Stomach (tissue), 9 donors: Measurements from ENCODE around the gene B4GALNT4. TPM values are rescaled to one million over a fixed set of nuclear protein-coding genes. Genes with fewer than 3 reads are reported as not detected.
"Not testable (repeated sequence)": the region's sequence is repeated elsewhere in the genome, so short reads cannot be mapped to it uniquely, and the experiment has no call there.

Experiments used
- DNase-seq, 2 donors: peaks; one replicate each; pipeline versions ENCODE4 v3.0.0 to v3.0.0-alpha.2; 2013 to 2019
- H3K27ac ChIP-seq, 5 donors: fragments of 200-600 bp in 4 of 5; sonication (generic) in 4 of 5; one replicate each; pipeline ENCODE4 v1.5.1; 2013 to 2019; ENCODE audit warnings: mild to moderate bottlenecking in 1 of 5, moderate library complexity in 1 of 5
- H3K27me3 ChIP-seq, 3 donors: fragments of 200-600 bp; sonication (generic); one replicate each; pipeline ENCODE4 v1.5.1; 2017 to 2019; ENCODE audit warnings: mixed run types in 1 of 3
- H3K36me3 ChIP-seq, 4 donors: fragments of 200-600 bp; sonication (generic); 1 replicate in 3 of 4; 2 replicates in 1 of 4; pipeline ENCODE4 v1.5.1; 2016 to 2019
- H3K4me1 ChIP-seq, 4 donors: fragments of 200-600 bp; sonication (generic); one replicate each; pipeline ENCODE4 v1.5.1; 2016 to 2019
- H3K4me3 ChIP-seq, 4 donors: fragments of 200-600 bp; sonication (generic) in 3 of 4; one replicate each; pipeline ENCODE4 v1.5.1; 2016 to 2019; ENCODE audit warnings: mild to moderate bottlenecking in 1 of 4
- H3K9me3 ChIP-seq, 4 donors: fragments of 200-600 bp; sonication (generic); one replicate each; pipeline ENCODE4 v1.5.1; 2016 to 2019
- EP300 ChIP-seq: sonication (generic); formaldehyde crosslinking; IDR thresholded peaks from one replicate; pipeline ENCODE4 v1.6.1; 2017; ENCODE audit warnings: antibody characterized with exemption
- POLR2A ChIP-seq, 4 donors: fragments of 450-650 bp; IDR thresholded peaks; one replicate each; pipeline ENCODE4 v1.6.1; 2016; ENCODE audit warnings: antibody characterized with exemption in 4 of 4, control low read depth in 2 of 4, mild to moderate bottlenecking in 1 of 4, moderate library complexity in 1 of 4
- POLR2AphosphoS5 ChIP-seq, 3 donors: sonication (generic); formaldehyde crosslinking; IDR thresholded peaks; one replicate each; pipeline ENCODE4 v1.6.1; 2016; ENCODE audit warnings: antibody characterized with exemption in 3 of 3
- WGBS, 5 donors: extraction: QIAGEN DNeasy Blood & Tissue Kit in 3 of 5; methylation state at CpG; one replicate each; pipeline versions ENCODE4 v1.1.5 to v1.1.7; 2013 to 2018; 5-methylcytosine and 5-hydroxymethylcytosine counted together
- intact Hi-C: fragments of 100-400 bp; cut with DNase I; formaldehyde crosslinking; loops from one replicate; pipeline ENCODE4 v1.15.1; 2023; ENCODE audit warnings: low total_unique reads
- polyA plus RNA-seq, 3 donors: library from polyadenylated mRNA; stranded (reverse); fragments of 200-250 nt; gene quantifications; one replicate each; pipeline ENCODE4 v1.2.3, GENCODE V29; 2013
- total RNA-seq, 5 donors: library from RNA; depleted of rRNA; stranded (reverse); fragments of >200 nt; gene quantifications; one replicate each; pipeline versions ENCODE4 v1.1.0 to v1.2.3, GENCODE V29; 2014 to 2016
- TF ChIP-seq, protein P1 (sequence below), 7 experiments: fragments of 450-650 bp in 4 of 7; fragments of 200-600 bp in 3 of 7; sonication (generic) in 3 of 7; IDR thresholded peaks; one replicate each; pipeline ENCODE4 v1.5.1; 2016 to 2019; ENCODE audit warnings: antibody characterized with exemption in 7 of 7, control low read depth in 2 of 7, mild to moderate bottlenecking in 1 of 7
- donor health status: healthy with polysubstance abuse.
- donor health status: Bipolar disorder and iron deficiency.
- donor health status: healthy.

Gene B4GALNT4
- total and polyA plus RNA-seq, 8 donors: 0.45 to 8.8 (median 4.3) TPM; not detected in 2

GRCh38 chr11:359181-359714 lies 10.1 kb upstream of the B4GALNT4 start:
- intact Hi-C loops: no loop called here
- peaks cover 0 to 16% (median 1%) of the 10 kb centered on the region in 3 donors for H3K27me3 ChIP-seq
- no peak for TF ChIP-seq EP300
- TF ChIP-seq POLR2A (IDR thresholded peaks at IDR 0.05): no peak
- TF ChIP-seq, protein P1, sequence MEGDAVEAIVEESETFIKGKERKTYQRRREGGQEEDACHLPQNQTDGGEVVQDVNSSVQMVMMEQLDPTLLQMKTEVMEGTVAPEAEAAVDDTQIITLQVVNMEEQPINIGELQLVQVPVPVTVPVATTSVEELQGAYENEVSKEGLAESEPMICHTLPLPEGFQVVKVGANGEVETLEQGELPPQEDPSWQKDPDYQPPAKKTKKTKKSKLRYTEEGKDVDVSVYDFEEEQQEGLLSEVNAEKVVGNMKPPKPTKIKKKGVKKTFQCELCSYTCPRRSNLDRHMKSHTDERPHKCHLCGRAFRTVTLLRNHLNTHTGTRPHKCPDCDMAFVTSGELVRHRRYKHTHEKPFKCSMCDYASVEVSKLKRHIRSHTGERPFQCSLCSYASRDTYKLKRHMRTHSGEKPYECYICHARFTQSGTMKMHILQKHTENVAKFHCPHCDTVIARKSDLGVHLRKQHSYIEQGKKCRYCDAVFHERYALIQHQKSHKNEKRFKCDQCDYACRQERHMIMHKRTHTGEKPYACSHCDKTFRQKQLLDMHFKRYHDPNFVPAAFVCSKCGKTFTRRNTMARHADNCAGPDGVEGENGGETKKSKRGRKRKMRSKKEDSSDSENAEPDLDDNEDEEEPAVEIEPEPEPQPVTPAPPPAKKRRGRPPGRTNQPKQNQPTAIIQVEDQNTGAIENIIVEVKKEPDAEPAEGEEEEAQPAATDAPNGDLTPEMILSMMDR (IDR thresholded peaks at IDR 0.05): no peak
- TF ChIP-seq POLR2AphosphoS5 (IDR thresholded peaks at IDR 0.05): no peak
- peak in 1 of 2 donors; percentile 6 for DNase-seq
- H3K4me3 ChIP-seq: no peak overlapping the region
- H3K9me3 ChIP-seq: peaks cover 0 to 10% (median 8%) of the 10 kb centered on the region in 4 donors
- no peak overlapping the region for H3K27ac ChIP-seq
- no peaks in the 10 kb centered on the region for H3K36me3 ChIP-seq
- WGBS, 5 donors: 64 to 78% (median 74%) methylated on average over 5 of the region's 5 CpGs
- peaks cover 10 to 24% (median 11%) of the 10 kb centered on the region in 4 donors for H3K4me1 ChIP-seq

DNA sequence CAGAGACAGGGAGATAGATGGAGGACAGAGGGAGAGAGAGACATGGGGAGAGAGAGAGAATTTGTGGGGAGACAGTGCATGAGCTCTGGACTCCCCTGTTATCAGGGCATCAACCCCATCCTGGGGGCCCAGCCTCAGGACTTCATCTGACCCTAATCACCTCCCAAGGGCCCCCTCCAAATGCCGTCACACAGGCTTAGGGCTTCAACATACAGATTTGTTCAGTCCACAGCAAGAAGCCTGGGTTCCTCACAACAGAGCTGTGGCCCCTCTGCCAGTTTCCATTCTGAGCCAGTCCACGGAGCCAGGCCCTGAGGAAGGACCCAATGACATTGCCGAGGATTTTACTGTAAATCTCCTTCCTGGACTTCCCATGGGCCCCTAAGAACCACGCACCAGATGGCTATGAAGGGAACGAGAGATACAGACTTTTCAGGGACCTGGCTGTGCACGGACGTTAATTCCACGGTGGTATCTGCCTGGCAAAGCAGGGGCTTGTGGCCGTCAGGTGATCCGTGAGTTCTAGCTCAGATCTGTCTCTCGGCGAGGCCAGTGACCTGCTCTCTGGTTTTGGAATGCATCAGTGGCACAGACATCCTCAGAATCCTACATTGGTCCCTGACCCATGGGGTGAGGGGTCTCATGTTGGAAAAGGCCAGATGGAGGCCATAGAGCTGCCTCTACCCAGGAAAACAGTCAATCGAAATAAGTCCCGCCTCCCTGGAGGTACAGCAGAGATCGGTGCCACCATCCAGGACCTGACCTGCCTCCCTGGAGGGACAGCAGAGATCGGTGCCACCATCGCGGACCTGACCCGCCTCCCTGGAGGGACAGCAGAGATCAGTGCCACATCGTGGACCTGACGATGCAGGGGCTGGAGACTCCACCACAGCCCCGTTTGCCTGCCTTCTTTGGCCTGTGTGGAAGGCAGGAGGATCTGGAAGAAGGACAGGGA lies 8.7 kb upstream of the B4GALNT4 start:
- peaks cover 0 to 30% (median 7%) of the 10 kb centered on the region in 3 donors for H3K27me3 ChIP-seq
- DNase-seq: no peak
- TF ChIP-seq POLR2AphosphoS5 (IDR thresholded peaks at IDR 0.05) (no peak), POLR2A (IDR thresholded peaks at IDR 0.05) (no peak), EP300 (no peak)
- TF ChIP-seq, protein P1 (IDR thresholded peaks at IDR 0.05): no peak
- peaks cover 0 to 10% (median 8%) of the 10 kb centered on the region in 4 donors for H3K9me3 ChIP-seq
- WGBS, 5 donors: 82 to 92% (median 84%) methylated on average over 21 to 22 of the region's 22 CpGs
- peaks cover 3 to 16% (median 3%) of the 10 kb centered on the region in 4 donors for H3K4me1 ChIP-seq
- intact Hi-C loops: no loop called here
- H3K36me3 ChIP-seq: no peaks in the 10 kb centered on the region
- no peak overlapping the region for H3K27ac ChIP-seq
- no peak overlapping the region for H3K4me3 ChIP-seq

- H3K4me3 ChIP-seq: no peak overlapping the region
- 69 to 87% (median 80%) methylated on average over 9 to 36 of the region's 36 CpGs for WGBS, 5 donors
- H3K27me3 ChIP-seq: peaks cover 5 to 51% (median 26%) of the 10 kb centered on the region in 3 donors
- DNase-seq: no peak
- no peak for TF ChIP-seq POLR2A (IDR thresholded peaks at IDR 0.05)
- H3K9me3 ChIP-seq: peaks cover 0 to 10% (median 8%) of the 10 kb centered on the region in 4 donors
- no peak overlapping the region for H3K27ac ChIP-seq
- no peaks in the 10 kb centered on the region for H3K36me3 ChIP-seq
- peaks cover 0 to 14% (median 0%) of the 10 kb centered on the region in 4 donors for H3K4me1 ChIP-seq
- intact Hi-C loops: no loop called here
Observed at GRCh38 chr11:362642-363442, 6.5 kb upstream of the B4GALNT4 start.

- H3K4me3 ChIP-seq, intact Hi-C loops, H3K27ac ChIP-seq, DNase-seq, H3K36me3 ChIP-seq: not testable (repeated sequence)
- 83 to 89% (median 84%) methylated on average over 10 to 22 of the region's 22 CpGs for WGBS, 5 donors
- Histone ChIP-seq H3K9me3 (peaks cover 0 to 10% (median 8%) of the 10 kb centered on the region in 4 donors), H3K27me3 (peaks cover 8 to 53% (median 31%) of the 10 kb centered on the region in 3 donors), H3K4me1 (peaks cover 4 to 13% (median 5%) of the 10 kb centered on the region in 4 donors)
Observed at GRCh38 chr11:363443-363805, 5.9 kb upstream of the B4GALNT4 start.
